BLaER1 treated with 17β-estradiol and CSF1 and Interleukin-3, amounts not matched to agents 10 nM and 100 nM (cell line): ENCODE results near the gene MBOAT1.

Source experiments
- H3K27ac ChIP-seq, 11 experiments: shearing (Covaris generic); formaldehyde crosslinking; 2 replicates each; pipeline ENCODE4 v1.8.1; 2022
- H3K27me3 ChIP-seq, 11 experiments: shearing (Covaris generic); formaldehyde crosslinking; 2 replicates each; pipeline ENCODE4 v1.8.1; 2022
- H3K36me3 ChIP-seq, 11 experiments: shearing (Covaris generic); formaldehyde crosslinking; 2 replicates each; pipeline ENCODE4 v1.8.1; 2022
- H3K4me1 ChIP-seq, 10 experiments: shearing (Covaris generic); formaldehyde crosslinking; 2 replicates each; pipeline ENCODE4 v1.8.1; 2022
- H3K4me2 ChIP-seq, 11 experiments: shearing (Covaris generic); formaldehyde crosslinking; 2 replicates each; pipeline ENCODE4 v1.8.1; 2022
- H3K4me3 ChIP-seq, 10 experiments: shearing (Covaris generic); formaldehyde crosslinking; 2 replicates each; pipeline ENCODE4 v1.8.1; 2022
- H3K9ac ChIP-seq, 11 experiments: shearing (Covaris generic); formaldehyde crosslinking; 2 replicates each; pipeline ENCODE4 v1.8.1; 2022
- H3K9me3 ChIP-seq, 11 experiments: shearing (Covaris generic); formaldehyde crosslinking; replicated peaks in 1 of 11; 2 replicates each; pipeline ENCODE4 v1.8.1; 2022
- H4K20me1 ChIP-seq, 11 experiments: shearing (Covaris generic); formaldehyde crosslinking; 2 replicates each; pipeline ENCODE4 v1.8.1; 2022
- Cebpa-rat ChIP-seq, 11 experiments: shearing (Covaris generic); IDR thresholded peaks; 2 replicates each; pipeline ENCODE4 v1.8.1; 2022

MBOAT1 gene

GRCh38 chr6:20160541-20161283 is 51.6 kb downstream of the MBOAT1 start:
- Histone ChIP-seq H3K4me3 (no peak overlapping the region), H3K4me1 (peaks cover 0 to 9% (median 0%) of the 10 kb centered on the region in 10 experiments; a peak in 1 of 20 replicates), H3K9ac (no peak overlapping the region), H3K4me2 (no peak overlapping the region), H3K27ac (no peak overlapping the region), H4K20me1 (no peaks in the 10 kb centered on the region), H3K27me3 (no peaks in the 10 kb centered on the region), H3K9me3 (peaks cover 0 to 7% (median under 1%) of the 10 kb centered on the region in 11 experiments; a peak in 5 of 22 replicates), H3K36me3 (no peaks in the 10 kb centered on the region; a peak in 1 of 22 replicates)
- TF ChIP-seq Cebpa-rat (IDR thresholded peaks at IDR 0.05) = no peak

- peaks cover 0 to 9% (median 0%) of the 10 kb centered on the region in 10 experiments; a peak in 1 of 20 replicates for H3K4me1 ChIP-seq
- no peak for TF ChIP-seq Cebpa-rat (IDR thresholded peaks at IDR 0.05)
- H3K36me3 ChIP-seq = no peaks in the 10 kb centered on the region; a peak in 1 of 22 replicates
- peaks cover 0 to 14% (median 4%) of the 10 kb centered on the region in 11 experiments; a peak in 5 of 22 replicates for H3K9me3 ChIP-seq
- H3K9ac ChIP-seq = no peak overlapping the region
- H3K27ac ChIP-seq = no peak overlapping the region
- no peaks in the 10 kb centered on the region for H4K20me1 ChIP-seq
- H3K4me3 ChIP-seq = no peak overlapping the region
- no peak overlapping the region for H3K4me2 ChIP-seq
- no peaks in the 10 kb centered on the region for H3K27me3 ChIP-seq
Measured at GRCh38 chr6:20159781-20160540, 52.3 kb downstream of the MBOAT1 start.

DNA sequence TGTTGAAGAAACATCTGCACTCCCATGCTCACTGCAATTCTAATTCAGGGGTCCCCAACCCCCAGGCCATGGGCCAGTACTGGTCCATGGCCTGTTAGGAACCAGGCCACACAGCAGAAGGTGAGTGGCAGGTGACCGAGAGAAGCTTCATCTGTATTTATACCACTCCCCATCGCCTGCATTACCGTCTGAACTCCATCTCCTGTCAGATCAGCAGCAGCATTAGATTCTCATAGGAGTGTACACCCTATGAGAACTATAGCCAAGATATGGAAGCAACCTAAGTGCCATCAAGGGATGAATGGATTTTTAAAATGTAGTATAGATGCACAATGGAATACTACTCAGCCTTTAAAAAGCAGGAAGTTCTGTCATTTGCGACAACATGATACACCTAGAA is 53.2 kb downstream of the MBOAT1 start:
- no peak overlapping the region for H3K9ac ChIP-seq
- H3K27ac ChIP-seq = no peak overlapping the region
- H3K36me3 ChIP-seq = no peaks in the 10 kb centered on the region; a peak in 1 of 22 replicates
- H3K9me3 ChIP-seq = peaks cover 0 to 14% (median 4%) of the 10 kb centered on the region in 11 experiments; a peak in 6 of 22 replicates
- peaks cover 0 to 9% (median 0%) of the 10 kb centered on the region in 10 experiments; a peak in 1 of 20 replicates for H3K4me1 ChIP-seq
- H4K20me1 ChIP-seq = no peaks in the 10 kb centered on the region
- no peak for TF ChIP-seq Cebpa-rat (IDR thresholded peaks at IDR 0.05)
- no peaks in the 10 kb centered on the region for H3K27me3 ChIP-seq
- H3K4me3 ChIP-seq = no peak overlapping the region
- peak overlapping the region in 1 of 11 experiments; percentile 28; a peak in 1 of 22 replicates for H3K4me2 ChIP-seq

DNA sequence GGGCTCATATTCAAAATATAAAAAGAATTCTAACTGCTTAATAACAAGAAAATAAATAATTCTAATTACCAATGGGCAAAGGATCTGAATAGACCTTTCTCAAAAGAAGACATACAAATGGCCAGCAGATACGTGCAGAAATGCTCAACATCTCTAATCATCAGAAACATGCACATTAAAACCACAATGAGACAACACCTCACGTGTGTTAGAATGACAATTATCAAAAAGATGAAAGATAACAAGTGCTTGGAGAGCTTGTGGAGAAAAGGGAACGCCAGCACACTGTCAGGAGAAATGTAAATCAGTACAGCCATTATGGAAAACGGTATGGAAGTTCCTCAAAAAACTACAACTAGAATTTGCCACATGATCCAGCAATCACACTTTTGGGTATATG is 53.6 kb downstream of the MBOAT1 start:
- H3K4me1 ChIP-seq = peaks cover 0 to 9% (median 0%) of the 10 kb centered on the region in 10 experiments; a peak in 1 of 20 replicates
- H3K36me3 ChIP-seq = no peaks in the 10 kb centered on the region; a peak in 1 of 22 replicates
- TF ChIP-seq Cebpa-rat (IDR thresholded peaks at IDR 0.05) = no peak
- H3K4me3 ChIP-seq = no peak overlapping the region
- no peak overlapping the region for H3K27ac ChIP-seq
- peaks cover 0 to 14% (median 4%) of the 10 kb centered on the region in 11 experiments; a peak in 6 of 22 replicates for H3K9me3 ChIP-seq
- no peaks in the 10 kb centered on the region for H4K20me1 ChIP-seq
- no peaks in the 10 kb centered on the region for H3K27me3 ChIP-seq
- no peak overlapping the region for H3K4me2 ChIP-seq
- no peak overlapping the region for H3K9ac ChIP-seq

DNA sequence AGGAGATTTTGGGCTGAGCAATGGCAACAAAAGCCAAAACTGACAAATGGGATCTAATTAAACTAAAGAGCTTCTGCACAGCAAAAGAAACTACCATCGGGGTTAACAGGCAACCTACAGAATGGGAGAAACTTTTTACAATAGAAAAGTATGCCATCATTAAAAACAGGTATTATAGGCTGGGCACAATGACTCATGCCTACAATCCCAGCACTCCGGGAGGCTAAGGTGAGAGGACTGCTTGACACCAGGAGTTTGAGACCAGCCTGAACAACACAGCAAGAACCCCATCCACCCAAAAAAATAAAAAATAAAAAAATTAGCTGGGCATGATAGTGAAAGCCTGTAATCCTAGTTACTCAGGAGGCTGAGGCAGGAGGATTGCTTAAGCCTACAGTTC is 55.4 kb downstream of the MBOAT1 start:
- TF ChIP-seq Cebpa-rat (IDR thresholded peaks at IDR 0.05) = no peak
- H3K27me3 ChIP-seq = no peaks in the 10 kb centered on the region
- H3K4me1 ChIP-seq = peaks cover 0 to 9% (median 0%) of the 10 kb centered on the region in 10 experiments; a peak in 1 of 20 replicates

DNA sequence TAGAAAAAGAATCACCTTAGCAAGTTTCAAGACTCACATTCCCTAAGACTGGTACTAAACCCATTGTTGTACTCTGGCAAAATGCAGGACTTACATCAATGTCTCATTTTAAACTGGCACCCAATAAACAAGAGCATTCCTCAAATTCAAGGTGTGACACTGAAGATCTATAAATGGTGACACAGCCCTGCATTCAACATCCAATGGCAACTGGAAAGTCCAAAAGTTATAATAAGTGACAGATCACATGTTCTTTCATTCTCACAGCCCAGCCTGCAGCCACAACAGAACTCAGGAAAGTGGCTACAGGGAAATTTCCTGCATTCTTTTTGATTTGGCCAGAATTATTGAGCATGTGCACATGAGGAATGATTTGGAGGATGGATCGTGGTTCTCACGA is 57.5 kb downstream of the MBOAT1 start:
- no peak overlapping the region for H3K4me2 ChIP-seq
- no peaks in the 10 kb centered on the region for H4K20me1 ChIP-seq
- no peak for TF ChIP-seq Cebpa-rat (IDR thresholded peaks at IDR 0.05)
- H3K27ac ChIP-seq = no peak overlapping the region
- peaks cover 0 to 14% (median 4%) of the 10 kb centered on the region in 11 experiments; a peak in 6 of 22 replicates for H3K9me3 ChIP-seq
- H3K36me3 ChIP-seq = peaks cover 0 to 19% (median 0%) of the 10 kb centered on the region in 11 experiments; a peak in 10 of 22 replicates
- no peak overlapping the region for H3K9ac ChIP-seq
- no peak overlapping the region for H3K4me3 ChIP-seq
- H3K27me3 ChIP-seq = no peaks in the 10 kb centered on the region
- H3K4me1 ChIP-seq = peaks cover 0 to 9% (median 0%) of the 10 kb centered on the region in 10 experiments; a peak in 1 of 20 replicates

More for the DNA sequence above, 55.4 kb downstream of the MBOAT1 start:
- H3K9me3 ChIP-seq = peaks cover 0 to 14% (median 4%) of the 10 kb centered on the region in 11 experiments; a peak in 6 of 22 replicates
- H3K4me3 ChIP-seq = no peak overlapping the region
- H3K4me2 ChIP-seq = no peak overlapping the region
- no peaks in the 10 kb centered on the region for H4K20me1 ChIP-seq
- H3K27ac ChIP-seq = no peak overlapping the region
- no peak overlapping the region for H3K9ac ChIP-seq
- peaks cover 0 to 6% (median 0%) of the 10 kb centered on the region in 11 experiments; a peak in 4 of 22 replicates for H3K36me3 ChIP-seq

GRCh38 chr6:20153194-20153593 is 59.1 kb downstream of the MBOAT1 start:
- no peak overlapping the region for H3K9ac ChIP-seq
- no peak overlapping the region for H3K4me2 ChIP-seq

GRCh38 chr6:20148433-20148832 is 63.8 kb downstream of the MBOAT1 start:
- Histone ChIP-seq H3K4me2 (peak overlapping the region in 4 of 11 experiments; percentile 5 to 67 (median 18); a peak in 5 of 22 replicates), H4K20me1 (no peaks in the 10 kb centered on the region), H3K9ac (no peak overlapping the region), H3K36me3 (peaks cover 3 to 51% (median 10%) of the 10 kb centered on the region in 11 experiments; a peak in 14 of 22 replicates), H3K4me1 (peaks cover 0 to 21% (median 0%) of the 10 kb centered on the region in 10 experiments; a peak in 6 of 20 replicates), H3K27ac (peak overlapping the region in 3 of 11 experiments; percentile 22 to 48 (median 37); a peak in 5 of 22 replicates), H3K9me3 (peaks cover 0 to 13% (median 7%) of the 10 kb centered on the region in 11 experiments; a peak in 10 of 22 replicates), H3K27me3 (no peaks in the 10 kb centered on the region), H3K4me3 (no peak overlapping the region)
- TF ChIP-seq Cebpa-rat (IDR thresholded peaks at IDR 0.05) = no peak

More at GRCh38 chr6:20153194-20153593, 59.1 kb downstream of the MBOAT1 start:
- no peak for TF ChIP-seq Cebpa-rat (IDR thresholded peaks at IDR 0.05)
- H3K4me3 ChIP-seq = no peak overlapping the region
- H3K9me3 ChIP-seq = peaks cover 0 to 7% (median 0%) of the 10 kb centered on the region in 11 experiments; a peak in 2 of 22 replicates
- peaks cover 0 to 12% (median 0%) of the 10 kb centered on the region in 10 experiments; a peak in 6 of 20 replicates for H3K4me1 ChIP-seq
- H3K27ac ChIP-seq = no peak overlapping the region
- H4K20me1 ChIP-seq = no peaks in the 10 kb centered on the region
- no peaks in the 10 kb centered on the region for H3K27me3 ChIP-seq
- H3K36me3 ChIP-seq = peaks cover 0 to 21% (median 0%) of the 10 kb centered on the region in 11 experiments; a peak in 10 of 22 replicates
